Epithelial cell of proximal tubule (primary cell): ENCODE data around the gene LRRC43. TPM values are rescaled to one million over a fixed set of nuclear protein-coding genes. Genes with fewer than 3 reads are reported as not detected.

Experiments
- DNase-seq: peaks from one replicate; pipeline ENCODE4 v3.0.0-alpha.2; 2011; ENCODE audit warnings: low read depth
- H3K4me3 ChIP-seq: 2 replicates; pipeline ENCODE4 v1.5.1; 2011; ENCODE audit warnings: low read depth, mild to moderate bottlenecking, low read length
- CTCF ChIP-seq: conservative IDR thresholded peaks from 2 replicates; pipeline ENCODE4 v1.5.1; 2012; ENCODE audit warnings: low read depth, mild to moderate bottlenecking, low read length
- total RNA-seq: library from RNA; depleted of rRNA; stranded (reverse); fragments of >200 nt; gene quantifications from 2 replicates; pipeline ENCODE4 v1.2.3, GENCODE V29; 2015

Gene LRRC43
- total RNA-seq, 1 donor from 2014 or later = not detected

GRCh38 chr12:122232691-122233090 is 49.8 kb downstream of the LRRC43 start:
- H3K4me3 ChIP-seq = no peak overlapping the region
- no peak for TF ChIP-seq CTCF
- no peak for DNase-seq

GRCh38 chr12:122235741-122236140 is 52.8 kb downstream of the LRRC43 start:
- no peak for DNase-seq
- no peak overlapping the region for H3K4me3 ChIP-seq
- TF ChIP-seq CTCF = no peak

GRCh38 chr12:122238861-122239260 is 55.9 kb downstream of the LRRC43 start:
- no peak for TF ChIP-seq CTCF
- DNase-seq = no peak

GRCh38 chr12:122243965-122244364 is 61.0 kb downstream of the LRRC43 start:
- no peak for DNase-seq
- H3K4me3 ChIP-seq = no peak overlapping the region
- TF ChIP-seq CTCF = no peak

More at GRCh38 chr12:122238861-122239260, 55.9 kb downstream of the LRRC43 start:
- H3K4me3 ChIP-seq = no peak overlapping the region

- H3K4me3 ChIP-seq = no peak overlapping the region
- no peak for TF ChIP-seq CTCF
- DNase-seq = no peak
Measured at GRCh38 chr12:122244565-122245371, 61.8 kb downstream of the LRRC43 start.

- TF ChIP-seq CTCF = no peak
- no peak for DNase-seq
- no peak overlapping the region for H3K4me3 ChIP-seq
Measured at GRCh38 chr12:122245553-122245952, 62.6 kb downstream of the LRRC43 start.

- H3K4me3 ChIP-seq = no peak overlapping the region
- DNase-seq = no peak
- no peak for TF ChIP-seq CTCF
Measured at GRCh38 chr12:122250047-122250446, 67.1 kb downstream of the LRRC43 start.
